IMR-90 (cell line): ENCODE measurements around the gene HCFC1R1. TPM values are rescaled to one million over a fixed set of nuclear protein-coding genes. Genes with fewer than 3 reads are reported as not detected.

ENCODE experiments used
- ATAC-seq: fragments of 200-7000 bp; cut with Tn5 transposase; 2 replicates; pipeline ENCODE4 v1.9.1; 2020; ENCODE audit warnings: low read depth, mild to moderate bottlenecking, moderate library complexity
- BruUV-seq: library from RNA; stranded (reverse); fragments of 400-500 nt; replicated peaks from 2 replicates; lab custom pipeline; 2021; lab: Mats Ljungman, UMichigan
- CTCF ChIA-PET: fragments of 300-600 bp; formaldehyde crosslinking; extraction: SDS; loops from one replicate; lab custom pipeline; 2021; ENCODE audit warnings: antibody characterized with exemption; lab: Yijun Ruan, JAX
- POLR2A ChIA-PET: fragments of 300-600 bp; sonication (Branson Sonifier 250); formaldehyde crosslinking; loops from one replicate; lab custom pipeline; 2022; ENCODE audit warnings: antibody characterized with exemption; ENCODE audit not compliant: unreplicated experiment; lab: Charles Lee
- DNase-seq: peaks from one replicate; pipeline ENCODE4 v3.0.0; 2013
- H2AFZ ChIP-seq: replicated peaks from 2 replicates; pipeline ENCODE3; 2013; ENCODE audit warnings: low read length, mild to moderate bottlenecking; ENCODE audit not compliant: poor library complexity
- H2AK5ac ChIP-seq: 2 replicates; pipeline ENCODE4 v1.6.1; 2013; ENCODE audit warnings: low read depth, low read length, inconsistent platforms
- H2AK9ac ChIP-seq: replicated peaks from 2 replicates; pipeline ENCODE3; 2013; ENCODE audit warnings: mild to moderate bottlenecking, low read depth, low read length, moderate library complexity; ENCODE audit not compliant: poor library complexity
- H2BK120ac ChIP-seq: 2 replicates; pipeline ENCODE4 v1.6.1; 2013; ENCODE audit warnings: low read depth, low read length, inconsistent platforms
- H2BK15ac ChIP-seq: 3 replicates; pipeline ENCODE4 v1.6.1; 2013; ENCODE audit warnings: low read depth, low read length, inconsistent platforms
- H2BK20ac ChIP-seq: 2 replicates; pipeline ENCODE4 v1.6.1; 2013; ENCODE audit warnings: low read depth, mild to moderate bottlenecking, inconsistent platforms, low read length, moderate library complexity
- H2BK5ac ChIP-seq: 2 replicates; pipeline ENCODE4 v1.6.1; 2013; ENCODE audit warnings: mild to moderate bottlenecking, low read depth, low read length, inconsistent platforms; ENCODE audit not compliant: poor library complexity, severe bottlenecking
- H3K14ac ChIP-seq: replicated peaks from 2 replicates; pipeline ENCODE4 v1.6.1; 2013; ENCODE audit warnings: low read depth, low read length, inconsistent platforms
- H3K18ac ChIP-seq: 2 replicates; pipeline ENCODE4 v1.6.1; 2013; ENCODE audit warnings: low read depth, low read length, control low read depth
- H3K23ac ChIP-seq: 2 replicates; pipeline ENCODE4 v1.6.1; 2013; ENCODE audit warnings: low read depth, low read length, inconsistent platforms
- H3K27ac ChIP-seq: 2 replicates; pipeline ENCODE4 v1.5.1; 2013; ENCODE audit warnings: mild to moderate bottlenecking, control low read depth, low read length; ENCODE audit not compliant: insufficient read depth
- H3K27me3 ChIP-seq: 2 replicates; pipeline ENCODE4 v1.6.1; 2013; ENCODE audit warnings: low read length; ENCODE audit not compliant: control insufficient read depth, insufficient read depth
- H3K36me3 ChIP-seq: 2 replicates; pipeline ENCODE4 v1.6.1; 2013; ENCODE audit warnings: low read length, mixed read lengths; ENCODE audit not compliant: control insufficient read depth, insufficient read depth
- H3K4ac ChIP-seq: 2 replicates; pipeline ENCODE4 v1.6.1; 2013; ENCODE audit warnings: low read depth, low read length, inconsistent platforms
- H3K4me1 ChIP-seq: 2 replicates; pipeline ENCODE4 v1.6.1; 2013; ENCODE audit warnings: low read length, mixed read lengths; ENCODE audit not compliant: control insufficient read depth, insufficient read depth
- H3K4me2 ChIP-seq: 2 replicates; pipeline ENCODE4 v1.6.1; 2013; ENCODE audit warnings: low read depth, mild to moderate bottlenecking, control low read depth, low read length, moderate library complexity
- H3K4me3 ChIP-seq: 2 replicates; pipeline ENCODE4 v1.5.1; 2013; ENCODE audit warnings: low read depth, mild to moderate bottlenecking, control low read depth, low read length, moderate library complexity; ENCODE audit not compliant: insufficient read depth
- H3K56ac ChIP-seq: 2 replicates; pipeline ENCODE4 v1.6.1; 2013; ENCODE audit warnings: low read length, inconsistent platforms; ENCODE audit not compliant: insufficient read depth; ENCODE audit errors: extremely low read depth
- H3K79me1 ChIP-seq, 2 experiments: 2 replicates each; pipeline ENCODE4 v1.6.1; 2013; ENCODE audit warnings: low read length in 2 of 2, inconsistent platforms in 1 of 2, low read depth in 1 of 2
- H3K9ac ChIP-seq: 2 replicates; pipeline ENCODE4 v1.6.1; 2013; ENCODE audit warnings: low read depth, low read length, control low read depth
- H3K9me1 ChIP-seq: 2 replicates; pipeline ENCODE4 v1.6.1; 2013; ENCODE audit warnings: low read length, inconsistent platforms; ENCODE audit not compliant: insufficient read depth
- H3K9me3 ChIP-seq: 2 replicates; pipeline ENCODE4 v1.6.1; 2013; ENCODE audit warnings: low read length; ENCODE audit not compliant: control insufficient read depth, insufficient read depth
- H4K20me1 ChIP-seq: 2 replicates; pipeline ENCODE4 v1.6.1; 2013; ENCODE audit warnings: low read length, inconsistent platforms; ENCODE audit not compliant: insufficient read depth
- H4K5ac ChIP-seq: 2 replicates; pipeline ENCODE4 v1.6.1; 2013; ENCODE audit warnings: mild to moderate bottlenecking, low read depth, low read length, control low read depth
- H4K8ac ChIP-seq, 2 experiments: 2 replicates each; pipeline ENCODE4 v1.6.1; 2013; ENCODE audit warnings: low read depth in 2 of 2, low read length in 2 of 2, control low read depth in 1 of 2, inconsistent platforms in 1 of 2
- H4K91ac ChIP-seq: 2 replicates; pipeline ENCODE4 v1.6.1; 2013; ENCODE audit warnings: low read depth, low read length, inconsistent platforms; ENCODE audit not compliant: insufficient read depth
- USF2 ChIP-seq: fragments of 150-350 bp; IDR thresholded peaks from 2 replicates; pipeline ENCODE4 v1.6.1; 2017; ENCODE audit warnings: mild to moderate bottlenecking, antibody characterized with exemption, low read length, low read depth
- WGBS, 2 experiments: methylation state at CpG; one replicate each; pipeline versions ENCODE4 v1.1.5 to v1.1.7; 2013; ENCODE audit warnings: missing lambda C conversion rate in 2 of 2; ENCODE audit not compliant: insufficient read length in 1 of 2; ENCODE audit errors: extremely low coverage in 2 of 2; 5-methylcytosine and 5-hydroxymethylcytosine counted together
- dilution Hi-C: fragments of 300-500 bp; cut with HindIII; formaldehyde crosslinking; loops from one replicate; pipeline ENCODE4 v1.14.3; 2018; ENCODE audit warnings: low sequenced_read_pairs; ENCODE audit not compliant: unreplicated experiment
- in situ Hi-C: fragments of 300-500 bp; cut with MboI; formaldehyde crosslinking; loops from 3 replicates; pipeline ENCODE4 v1.14.3; 2019; ENCODE audit warnings: low sequenced_read_pairs, inconsistent platforms, mixed read lengths
- intact Hi-C: fragments of 100-400 bp; cut with micrococcal nuclease; formaldehyde crosslinking; loops from 2 replicates; pipeline ENCODE4 v1.10.0; 2022
- microRNA-seq, 2 experiments: library from miRNA; stranded (forward) in 1 of 2; unstranded in 1 of 2; fragments of 10-50 nt in 1 of 2; fragments of <30 nt in 1 of 2; gene quantifications in 1 of 2; microRNA quantifications in 1 of 2; one replicate each; pipeline versions ENCODE3 to v1.1.0; 2013 to 2020; ENCODE audit not compliant: insufficient read depth in 1 of 2, insufficient read length in 1 of 2, unreplicated experiment in 1 of 2
- polyA plus RNA-seq, 3 experiments: library from polyadenylated mRNA; depleted of rRNA; stranded (reverse); fragments of >200 nt; gene quantifications; 2 replicates each; pipeline ENCODE4 v1.2.3, GENCODE V29; 2012; ENCODE audit warnings: low replicate concordance in 1 of 3
- small RNA-seq, 5 experiments: library from RNA; depleted of rRNA; stranded (forward); fragments of <200 nt; gene quantifications; one replicate each; pipeline ENCODE3, GENCODE V24; 2012
- total RNA-seq: library from RNA; depleted of rRNA; stranded (reverse); fragments of >200 nt; gene quantifications from 2 replicates; pipeline ENCODE4 v1.2.3, GENCODE V29; 2012; rRNA removed

Gene HCFC1R1
- total and polyA plus RNA-seq, 2 of the 4 experiments (the other 2 are of a cell fraction): 7.2 to 57.9 TPM

GRCh38 chr16:2973093-2973492 is 50.6 kb downstream of the HCFC1R1 start:
- Histone ChIP-seq H3K27me3 (no peaks in the 10 kb centered on the region), H3K79me1 (peaks cover 7 to 30% of the 10 kb centered on the region in 2 experiments), H4K5ac (no peak overlapping the region), H3K14ac (no peak overlapping the region), H3K56ac (no peak overlapping the region), H3K4me2 (no peak overlapping the region), H3K9ac (no peak overlapping the region), H2AK5ac (no peak overlapping the region), H3K23ac (no peak overlapping the region), H2BK15ac (no peak overlapping the region), H2BK20ac (no peak overlapping the region), H4K20me1 (peaks cover 24% of the 10 kb centered on the region), H3K27ac (no peak overlapping the region), H3K9me3 (no peaks in the 10 kb centered on the region), H2AK9ac (no peak overlapping the region), H3K36me3 (peaks cover 2% of the 10 kb centered on the region; the same call in 1 of the 2 replicates), H4K91ac (no peak overlapping the region), H3K18ac (no peak overlapping the region), H3K4me1 (peaks cover 3% of the 10 kb centered on the region; the same call in 1 of the 2 replicates), H3K4ac (no peak overlapping the region), H4K8ac (no peak overlapping the region), H3K4me3 (no peak overlapping the region), H2BK5ac (no peak overlapping the region), H2BK120ac (no peak overlapping the region), H3K9me1 (peaks cover 16% of the 10 kb centered on the region), H2AFZ (no peak overlapping the region)
- DNase-seq (no peak), ATAC-seq (no peak)
- WGBS, 2 experiments: 78% methylated on average over 3 of the region's 5 CpGs; no CpG with 5 or more reads in 1 of the 2 experiments
- ChIA-PET CTCF (no interaction called here), POLR2A (no interaction called here)
- dilution Hi-C loops: no loop called here
- no peak for TF ChIP-seq USF2
- in situ Hi-C loops: no loop called here
- intact Hi-C loops: no loop called here
- BruUV-seq: no TSS peak

Small RNA genes lying within 50 kb of the gene (microRNA-seq; reads per million reads assigned to microRNA genes)
- not detected for gene LINC00514 (ENCODE audit: insufficient read depth, insufficient read length)

Small RNA genes lying within 50 kb of the gene (small RNA-seq; reads per million reads assigned to genes)
- gene LINC00514: 0 reads per million in 5 experiments

Other genes starting within 250 kb of the HCFC1R1 start
- 225 and 5,859 TPM in 2 replicates for gene ELOB, start 246.7 kb downstream of the HCFC1R1 start, total RNA-seq
- 442 and 481 TPM in 2 replicates for gene ELOB, start 246.7 kb downstream of the HCFC1R1 start, polyA plus RNA-seq (2012; rRNA removed)
- gene PRSS33, start 236.4 kb downstream of the HCFC1R1 start, total RNA-seq: not detected in 2 replicates
- not detected in 2 replicates for gene PRSS33, start 236.4 kb downstream of the HCFC1R1 start, polyA plus RNA-seq (2012; rRNA removed)
- not detected in 2 replicates for gene PRSS41, start 225.5 kb downstream of the HCFC1R1 start, total RNA-seq
- gene PRSS41, start 225.5 kb downstream of the HCFC1R1 start, polyA plus RNA-seq (2012; rRNA removed): not detected in 2 replicates
- not detected in 2 replicates for gene PRSS21, start 206.7 kb downstream of the HCFC1R1 start, total RNA-seq
- gene PRSS21, start 206.7 kb downstream of the HCFC1R1 start, polyA plus RNA-seq (2012; rRNA removed): 0.21 and 0.47 TPM in 2 replicates
- gene ZG16B, start 193.6 kb downstream of the HCFC1R1 start, total RNA-seq: 0.28 and 0.54 TPM in 2 replicates
- 0.46 and 0.65 TPM in 2 replicates for gene ZG16B, start 193.6 kb downstream of the HCFC1R1 start, polyA plus RNA-seq (2012; rRNA removed)
- not detected in 2 replicates for gene PRSS22, start 165.8 kb downstream of the HCFC1R1 start, total RNA-seq
- gene PRSS22, start 165.8 kb downstream of the HCFC1R1 start, polyA plus RNA-seq (2012; rRNA removed): not detected in 2 replicates
- gene FLYWCH2, start 140.7 kb downstream of the HCFC1R1 start, total RNA-seq: 42.3 and 48.9 TPM in 2 replicates
- gene FLYWCH2, start 140.7 kb downstream of the HCFC1R1 start, polyA plus RNA-seq (2012; rRNA removed): 66.3 and 77.2 TPM in 2 replicates
- gene FLYWCH1, start 112.0 kb downstream of the HCFC1R1 start, total RNA-seq: 14.3 and 16.1 TPM in 2 replicates
- 25.2 and 32.3 TPM in 2 replicates for gene FLYWCH1, start 112.0 kb downstream of the HCFC1R1 start, polyA plus RNA-seq (2012; rRNA removed)
- gene KREMEN2, start 59.7 kb downstream of the HCFC1R1 start, total RNA-seq: not detected in 2 replicates
- gene KREMEN2, start 59.7 kb downstream of the HCFC1R1 start, polyA plus RNA-seq (2012; rRNA removed): 0.03 and 0.11 TPM in 2 replicates
- gene PAQR4, start 54.6 kb downstream of the HCFC1R1 start, total RNA-seq: 2.2 TPM in 2 replicates
- gene PAQR4, start 54.6 kb downstream of the HCFC1R1 start, polyA plus RNA-seq (2012; rRNA removed): 10.0 and 10.1 TPM in 2 replicates
- 1.8 and 2.8 TPM in 2 replicates for gene PKMYT1, start 43.5 kb downstream of the HCFC1R1 start, total RNA-seq
- 14.9 and 18.7 TPM in 2 replicates for gene PKMYT1, start 43.5 kb downstream of the HCFC1R1 start, polyA plus RNA-seq (2012; rRNA removed)
- not detected in 2 replicates for gene CLDN9, start 11.0 kb downstream of the HCFC1R1 start, total RNA-seq
- gene CLDN9, start 11.0 kb downstream of the HCFC1R1 start, polyA plus RNA-seq (2012; rRNA removed): 0.05 TPM in 1 of 2 replicates, not detected in the other
- gene CLDN6, start 5.8 kb downstream of the HCFC1R1 start, total RNA-seq: not detected in 2 replicates
- 0.07 and 0.14 TPM in 2 replicates for gene CLDN6, start 5.8 kb downstream of the HCFC1R1 start, polyA plus RNA-seq (2012; rRNA removed)
- 103 and 118 TPM in 2 replicates for gene TNFRSF12A, start 3.6 kb downstream of the HCFC1R1 start, total RNA-seq
- gene TNFRSF12A, start 3.6 kb downstream of the HCFC1R1 start, polyA plus RNA-seq (2012; rRNA removed): 304 and 346 TPM in 2 replicates
- gene THOC6, start 93 bp upstream of the HCFC1R1 start, total RNA-seq: 16.1 and 16.8 TPM in 2 replicates
- gene THOC6, start 93 bp upstream of the HCFC1R1 start, polyA plus RNA-seq (2012; rRNA removed): 23.1 and 26.0 TPM in 2 replicates
- gene BICDL2, start 13.0 kb upstream of the HCFC1R1 start, total RNA-seq: under 0.01 and 0.18 TPM in 2 replicates
- gene BICDL2, start 13.0 kb upstream of the HCFC1R1 start, polyA plus RNA-seq (2012; rRNA removed): 0.17 and 0.19 TPM in 2 replicates
- gene MMP25, start 22.6 kb upstream of the HCFC1R1 start, total RNA-seq: not detected in 2 replicates
- gene MMP25, start 22.6 kb upstream of the HCFC1R1 start, polyA plus RNA-seq (2012; rRNA removed): 0.07 TPM in 2 replicates
- gene IL32, start 41.7 kb upstream of the HCFC1R1 start, total RNA-seq: 21.7 and 25.6 TPM in 2 replicates
- gene IL32, start 41.7 kb upstream of the HCFC1R1 start, polyA plus RNA-seq (2012; rRNA removed): 95.7 and 99.9 TPM in 2 replicates
- not detected in 2 replicates for gene ZSCAN10, start 75.4 kb upstream of the HCFC1R1 start, total RNA-seq
- gene ZSCAN10, start 75.4 kb upstream of the HCFC1R1 start, polyA plus RNA-seq (2012; rRNA removed): not detected in 2 replicates
- 8.2 and 8.3 TPM in 2 replicates for gene ZNF205, start 88.6 kb upstream of the HCFC1R1 start, total RNA-seq
- 12.7 and 14.5 TPM in 2 replicates for gene ZNF205, start 88.6 kb upstream of the HCFC1R1 start, polyA plus RNA-seq (2012; rRNA removed)
- gene ZNF213, start 111.1 kb upstream of the HCFC1R1 start, total RNA-seq: 0.56 and 0.72 TPM in 2 replicates
- 4.0 and 4.1 TPM in 2 replicates for gene ZNF213, start 111.1 kb upstream of the HCFC1R1 start, polyA plus RNA-seq (2012; rRNA removed)
- not detected in 2 replicates for gene OR1F1, start 164.3 kb upstream of the HCFC1R1 start, total RNA-seq
- 0.12 and 0.27 TPM in 2 replicates for gene OR1F1, start 164.3 kb upstream of the HCFC1R1 start, polyA plus RNA-seq (2012; rRNA removed)
- gene ZNF200, start 211.2 kb upstream of the HCFC1R1 start, total RNA-seq: 7.5 and 8.3 TPM in 2 replicates
- gene ZNF200, start 211.2 kb upstream of the HCFC1R1 start, polyA plus RNA-seq (2012; rRNA removed): 2.8 and 3.7 TPM in 2 replicates
- gene MEFV, start 232.7 kb upstream of the HCFC1R1 start, total RNA-seq: not detected in 2 replicates
- not detected in 2 replicates for gene MEFV, start 232.7 kb upstream of the HCFC1R1 start, polyA plus RNA-seq (2012; rRNA removed)